Measurements from ENCODE around the gene FAM83F.

Gene FAM83F

GRCh38 chr22:39980596-39980995 is 14.2 kb upstream of the FAM83F start:
- Histone ChIP-seq H3K9me3 (ENCODE audit: insufficient read depth, low read length) (no peaks in the 10 kb centered on the region), H3K9ac (ENCODE audit: low read length) (no peak overlapping the region), H3K4me1 (ENCODE audit: low read length) (peaks cover 2% of the 10 kb centered on the region; the same call in 1 of the 2 replicates), H4K20me1 (ENCODE audit: insufficient read depth, low read length) (no peaks in the 10 kb centered on the region; the same call in 1 of the 2 replicates), H3K4me3 (ENCODE audit: low read length) (no peak overlapping the region), H3K27me3 (ENCODE audit: low read depth, low read length) (peaks cover 64% of the 10 kb centered on the region), H3K79me2 (ENCODE audit: low read length) (no peaks in the 10 kb centered on the region), H3K36me3 (replicated peaks; ENCODE audit: low read depth, low read length) (no peaks in the 10 kb centered on the region), H3K27ac (ENCODE audit: low read length) (no peak overlapping the region), H2AFZ (ENCODE audit: low read depth, low read length) (no peak overlapping the region), H3K4me2 (ENCODE audit: low read length) (no peak overlapping the region)
- TF ChIP-seq EZH2phosphoT487 (IDR thresholded peaks at IDR 0.05; ENCODE audit: low read depth), result no peak
- TF ChIP-seq CTCF (IDR thresholded peaks at IDR 0.05; ENCODE audit: low read depth, low read length), result no peak

- Histone ChIP-seq H3K79me2 (ENCODE audit: low read length) (no peaks in the 10 kb centered on the region), H4K20me1 (ENCODE audit: insufficient read depth, low read length) (no peaks in the 10 kb centered on the region; the same call in 1 of the 2 replicates), H3K36me3 (replicated peaks; ENCODE audit: low read depth, low read length) (no peaks in the 10 kb centered on the region), H3K9me3 (ENCODE audit: insufficient read depth, low read length) (no peaks in the 10 kb centered on the region), H3K4me1 (ENCODE audit: low read length) (peaks cover 4% of the 10 kb centered on the region; the same call in 1 of the 2 replicates), H3K4me3 (ENCODE audit: low read length) (no peak overlapping the region), H3K9ac (ENCODE audit: low read length) (no peak overlapping the region), H3K27me3 (ENCODE audit: low read depth, low read length) (peaks cover 44% of the 10 kb centered on the region), H2AFZ (ENCODE audit: low read depth, low read length) (no peak overlapping the region), H3K27ac (ENCODE audit: low read length) (no peak overlapping the region), H3K4me2 (ENCODE audit: low read length) (no peak overlapping the region)
- TF ChIP-seq CTCF (IDR thresholded peaks at IDR 0.05; ENCODE audit: low read depth, low read length), result no peak
- no peak for TF ChIP-seq EZH2phosphoT487 (IDR thresholded peaks at IDR 0.05; ENCODE audit: low read depth)
Observed at GRCh38 chr22:39983346-39983745, 11.4 kb upstream of the FAM83F start.

DNA sequence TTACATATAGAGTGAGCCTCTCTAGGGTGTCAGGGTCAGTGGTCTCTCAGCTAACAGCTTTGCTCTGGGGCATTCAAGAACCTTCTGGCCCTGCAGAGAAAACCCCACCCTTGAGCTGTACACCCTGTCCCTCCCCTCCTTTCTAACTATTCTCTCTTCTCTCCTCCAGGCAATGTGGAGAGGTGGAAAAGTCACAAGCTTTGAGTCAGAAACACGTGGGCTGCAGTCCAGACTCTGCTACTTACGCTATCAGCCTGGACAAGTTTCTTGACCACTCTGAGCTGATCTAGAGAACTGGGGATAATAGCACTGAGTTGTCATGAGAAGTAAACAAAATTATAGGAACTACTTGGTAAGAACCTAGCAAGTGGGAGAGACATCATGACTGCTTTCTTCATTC is 10.7 kb upstream of the FAM83F start:
- H3K79me2 ChIP-seq (ENCODE audit: low read length), result no peaks in the 10 kb centered on the region
- H3K27me3 ChIP-seq (ENCODE audit: low read depth, low read length), result peaks cover 40% of the 10 kb centered on the region
- H3K36me3 ChIP-seq (replicated peaks; ENCODE audit: low read depth, low read length), result no peaks in the 10 kb centered on the region
- H3K27ac ChIP-seq (ENCODE audit: low read length), result no peak overlapping the region
- H3K4me3 ChIP-seq (ENCODE audit: low read length), result no peak overlapping the region
- no peaks in the 10 kb centered on the region for H3K9me3 ChIP-seq (ENCODE audit: insufficient read depth, low read length)
- H2AFZ ChIP-seq (ENCODE audit: low read depth, low read length), result no peak overlapping the region
- H3K4me1 ChIP-seq (ENCODE audit: low read length), result peaks cover 4% of the 10 kb centered on the region; the same call in 1 of the 2 replicates
- H3K4me2 ChIP-seq (ENCODE audit: low read length), result no peak overlapping the region
- H3K9ac ChIP-seq (ENCODE audit: low read length), result no peak overlapping the region
- TF ChIP-seq EZH2phosphoT487 (IDR thresholded peaks at IDR 0.05; ENCODE audit: low read depth), result no peak
- TF ChIP-seq CTCF (IDR thresholded peaks at IDR 0.05; ENCODE audit: low read depth, low read length), result no peak
- H4K20me1 ChIP-seq (ENCODE audit: insufficient read depth, low read length), result no peaks in the 10 kb centered on the region; the same call in 1 of the 2 replicates

- H3K9me3 ChIP-seq (ENCODE audit: insufficient read depth, low read length), result no peaks in the 10 kb centered on the region
- H3K36me3 ChIP-seq (replicated peaks; ENCODE audit: low read depth, low read length), result no peaks in the 10 kb centered on the region
- no peak overlapping the region for H2AFZ ChIP-seq (ENCODE audit: low read depth, low read length)
- TF ChIP-seq EZH2phosphoT487 (IDR thresholded peaks at IDR 0.05; ENCODE audit: low read depth) (no peak), CTCF (IDR thresholded peaks at IDR 0.05; ENCODE audit: low read depth, low read length) (no peak)
- no peaks in the 10 kb centered on the region for H3K79me2 ChIP-seq (ENCODE audit: low read length)
- no peak overlapping the region for H3K4me3 ChIP-seq (ENCODE audit: low read length)
- no peak overlapping the region for H3K9ac ChIP-seq (ENCODE audit: low read length)
- H3K27ac ChIP-seq (ENCODE audit: low read length), result no peak overlapping the region
- peaks cover 32% of the 10 kb centered on the region for H3K27me3 ChIP-seq (ENCODE audit: low read depth, low read length)
- peaks cover 4% of the 10 kb centered on the region; the same call in 1 of the 2 replicates for H3K4me1 ChIP-seq (ENCODE audit: low read length)
- H4K20me1 ChIP-seq (ENCODE audit: insufficient read depth, low read length), result no peaks in the 10 kb centered on the region; the same call in 1 of the 2 replicates
- no peak overlapping the region for H3K4me2 ChIP-seq (ENCODE audit: low read length)
Observed at GRCh38 chr22:39984746-39985145, 10.0 kb upstream of the FAM83F start.

All from OCI-LY3 (cell line).